Adrenal gland (tissue), 12 donors: ENCODE data around the gene NEU1. TPM values are rescaled to one million over a fixed set of nuclear protein-coding genes. Genes with fewer than 3 reads are reported as not detected.
"Not testable (repeated sequence)": the region's sequence is repeated elsewhere in the genome, so short reads cannot be mapped to it uniquely, and the experiment has no call there.

Experiments used
- DNase-seq, 7 donors: peaks; one replicate each; pipeline ENCODE4 v3.0.0-alpha.2; 2019 to 2020
- H3K27ac ChIP-seq, 5 donors: fragments of 200-600 bp; sonication (generic) in 4 of 5; 1 replicate in 3 of 5; 2 replicates in 2 of 5; pipeline versions ENCODE4 v1.5.1 to v1.8.0; 2016 to 2020; ENCODE audit warnings: mild to moderate bottlenecking in 1 of 5
- H3K27me3 ChIP-seq: fragments of 200-600 bp; 2 replicates; pipeline ENCODE4 v1.8.0; 2021
- H3K36me3 ChIP-seq, 2 donors: fragments of 200-600 bp; replicated peaks in 1 of 2; 1 replicate in 1 of 2; 2 replicates in 1 of 2; pipeline versions ENCODE4 v1.5.1 to v1.8.0; 2018 to 2022
- H3K4me1 ChIP-seq, 2 donors: fragments of 200-600 bp; replicated peaks in 1 of 2; 1 replicate in 1 of 2; 2 replicates in 1 of 2; pipeline versions ENCODE4 v1.5.1 to v1.8.0; 2018 to 2021
- H3K4me3 ChIP-seq, 4 donors: fragments of 200-600 bp; sonication (generic) in 3 of 4; one replicate each; pipeline ENCODE4 v1.5.1; 2016 to 2018
- H3K9me3 ChIP-seq, 3 donors: fragments of 200-600 bp; sonication (generic) in 1 of 3; replicated peaks in 1 of 3; 1 replicate in 2 of 3; 2 replicates in 1 of 3; pipeline versions ENCODE4 v1.5.1 to v1.8.0; 2016 to 2021
- CTCF ChIP-seq, 6 experiments: fragments of 450-650 bp in 4 of 6; fragments of 200-600 bp in 2 of 6; sonication (generic) in 1 of 6; IDR thresholded peaks; 1 replicate in 5 of 6; 2 replicates in 1 of 6; pipeline versions ENCODE4 v1.5.1 to v1.8.0; 2016 to 2021; ENCODE audit warnings: antibody characterized with exemption in 6 of 6, mild to moderate bottlenecking in 2 of 6, moderate library complexity in 1 of 6
- POLR2A ChIP-seq, 2 donors: fragments of 450-650 bp; IDR thresholded peaks; one replicate each; pipeline ENCODE4 v1.6.1; 2017; ENCODE audit warnings: antibody characterized with exemption in 2 of 2, mild to moderate bottlenecking in 2 of 2, moderate library complexity in 1 of 2
- WGBS, 4 donors: extraction: QIAGEN DNeasy Blood & Tissue Kit in 2 of 4; methylation state at CpG; one replicate each; pipeline versions ENCODE4 v1.1.5 to v1.1.7; 2013 to 2017; 5-methylcytosine and 5-hydroxymethylcytosine counted together
- intact Hi-C, 2 donors: fragments of 100-400 bp; cut with DNase I; formaldehyde crosslinking; loops; one replicate each; pipeline versions ENCODE4 v1.14.1 to v1.15.0; 2022 to 2023
- polyA plus RNA-seq, 3 donors: library from polyadenylated mRNA; stranded (reverse); fragments of 200-250 nt in 2 of 3; fragments of 350-450 nt in 1 of 3; fragmentation: Illumina TruSeq in 1 of 3; extraction: RNeasy Lipid Tissue Mini Kit (QIAGEN cat#74804) in 1 of 3; gene quantifications; one replicate each; pipeline ENCODE4 v1.2.3, GENCODE V29; 2013 to 2014
- total RNA-seq, 9 donors: library from RNA; depleted of rRNA in 4 of 9; stranded (reverse); fragments of >200 nt in 4 of 9; fragments of 120-200 nt in 1 of 9; fragmentation: NEBNext Ultra II Directional in 1 of 9; extraction: Animal tissue kit (Norgen Biotek cat#: 25700) in 1 of 9; gene quantifications; one replicate each; pipeline versions ENCODE4 v1.1.0 to v1.2.4, GENCODE V29; 2013 to 2023
- donor health status: healthy with polysubstance abuse.
- donor health status: Bipolar disorder and iron deficiency.
- donor health status: DM: yes; HTN: yes; CAD: no.
- donor health status: DM: no; HTN: no; CAD: no.
- donor health status: DM: no; HTN: no; CAD: no.
- donor health status: DM: yes; HTN: yes; CAD: no.

The NEU1 gene
- total and polyA plus RNA-seq, 12 donors: 57.8 to 178 (median 108) TPM

- Histone ChIP-seq H3K27ac (no peak overlapping the region), H3K9me3 (no peaks in the 10 kb centered on the region), H3K36me3 (no peaks in the 10 kb centered on the region), H3K27me3 (no peaks in the 10 kb centered on the region), H3K4me3 (no peak overlapping the region), H3K4me1 (peaks cover 8 to 13% of the 10 kb centered on the region in 2 donors)
- DNase-seq: no peak
- TF ChIP-seq POLR2A (IDR thresholded peaks at IDR 0.05) (no peak), CTCF (IDR thresholded peaks at IDR 0.05) (no peak)
- intact Hi-C loops: no loop called here
- 41 to 44% (median 42%) methylated on average over 4 of the region's 4 CpGs for WGBS, 4 donors
Observed at GRCh38 chr6:31908791-31909190, 46.2 kb upstream of the NEU1 start.

- intact Hi-C loops, H3K36me3 ChIP-seq, H3K27me3 ChIP-seq, H3K9me3 ChIP-seq, DNase-seq, H3K4me3 ChIP-seq: not testable (repeated sequence)
- WGBS, 4 donors: 69 to 74% (median 71%) methylated on average over 4 to 5 of the region's 5 CpGs
- Histone ChIP-seq H3K4me1 (peaks cover 8 to 18% of the 10 kb centered on the region in 2 donors), H3K27ac (peak overlapping the region in 1 of 5 donors; percentile 26)
Observed at GRCh38 chr6:31908255-31908654, 45.6 kb upstream of the NEU1 start.

DNA sequence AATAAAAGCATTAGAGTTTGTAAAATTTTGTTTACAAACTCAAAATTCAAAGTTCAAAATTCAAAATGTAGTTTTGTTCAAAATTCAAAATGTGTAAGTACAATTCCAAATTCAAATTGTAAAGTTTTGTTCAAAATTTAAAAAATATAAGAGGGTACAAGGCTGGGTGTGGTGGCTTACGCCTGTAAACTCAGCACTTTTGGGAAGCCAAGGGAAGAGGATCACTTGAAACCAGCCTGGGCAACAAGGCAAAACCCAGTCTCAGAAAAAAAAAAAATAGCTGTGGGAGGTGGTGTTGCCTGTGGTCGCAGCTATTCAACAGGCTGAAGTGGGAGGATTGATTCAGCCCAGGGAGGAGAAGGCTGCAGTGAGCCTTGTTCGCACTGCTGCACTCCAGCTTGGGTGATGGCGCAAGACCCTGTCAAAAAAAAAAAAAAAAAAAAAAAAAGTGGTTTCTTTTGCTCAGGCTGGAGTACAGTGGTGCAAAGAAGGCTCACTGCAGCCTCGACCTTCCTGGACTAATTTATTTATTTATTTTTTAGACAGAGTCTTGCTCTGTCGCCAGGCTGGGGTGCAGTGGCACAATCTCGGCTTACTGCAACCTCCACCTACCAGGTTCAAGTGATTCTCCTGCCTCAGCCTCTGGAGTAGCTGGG lies 44.7 kb upstream of the NEU1 start:
- H3K4me1 ChIP-seq: peaks cover 13 to 27% of the 10 kb centered on the region in 2 donors
- H3K27me3 ChIP-seq: no peaks in the 10 kb centered on the region
- TF ChIP-seq CTCF (IDR thresholded peaks at IDR 0.05): no peak
- no peak for TF ChIP-seq POLR2A (IDR thresholded peaks at IDR 0.05)
- no peaks in the 10 kb centered on the region for H3K9me3 ChIP-seq
- intact Hi-C loops: no loop called here
- peak in 4 of 7 donors; percentile 39 to 73 (median 52) for DNase-seq
- no peak overlapping the region for H3K27ac ChIP-seq
- no peaks in the 10 kb centered on the region for H3K36me3 ChIP-seq
- WGBS, 4 donors: 30 to 42% (median 35%) methylated on average over 7 of the region's 7 CpGs
- H3K4me3 ChIP-seq: no peak overlapping the region

DNA sequence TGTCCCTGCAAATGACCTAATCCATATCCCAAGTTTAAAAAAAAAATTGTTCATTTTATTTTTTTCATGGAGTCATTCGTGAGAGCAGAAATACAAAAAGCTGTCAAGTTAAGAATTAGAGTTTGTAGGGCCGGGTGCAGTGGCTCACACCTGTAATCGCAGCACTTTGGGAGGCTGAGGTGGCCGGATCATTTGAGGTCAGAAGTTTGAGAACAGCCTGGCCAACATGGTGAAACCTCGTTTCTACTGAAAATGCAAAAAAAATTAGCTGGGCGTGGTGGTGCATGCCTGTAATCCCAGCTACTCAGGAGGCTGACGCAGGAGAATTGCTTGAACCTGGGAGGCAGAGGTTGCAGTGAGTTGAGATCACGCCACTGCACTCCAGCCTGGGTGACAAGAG lies 44.1 kb upstream of the NEU1 start:
- H3K4me1 ChIP-seq: peaks cover 13 to 27% of the 10 kb centered on the region in 2 donors
- H3K9me3 ChIP-seq, H3K27ac ChIP-seq, H3K27me3 ChIP-seq, H3K36me3 ChIP-seq, intact Hi-C loops, DNase-seq, H3K4me3 ChIP-seq: not testable (repeated sequence)
- 77 to 82% (median 78%) methylated on average over 8 of the region's 8 CpGs for WGBS, 4 donors

DNA sequence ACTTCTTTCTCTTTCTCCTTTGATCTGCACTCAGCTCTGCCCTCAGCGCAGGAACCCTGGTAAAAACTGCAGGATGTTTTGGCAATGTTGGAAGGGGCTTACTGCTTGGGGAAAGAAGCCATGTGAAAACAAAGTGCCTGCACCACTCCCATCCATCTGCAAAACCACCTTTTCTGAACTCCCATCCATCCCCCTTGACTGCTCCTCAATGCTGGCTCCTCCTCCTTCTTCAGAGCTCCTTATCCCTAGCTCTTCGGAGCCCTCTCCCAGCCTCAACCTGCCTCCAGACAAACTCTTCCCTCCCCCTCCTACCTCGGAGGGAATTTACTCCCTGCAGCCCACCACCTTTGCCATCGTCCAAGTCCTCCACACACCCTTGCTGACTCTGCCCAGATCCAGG lies 43.5 kb upstream of the NEU1 start:
- Histone ChIP-seq H3K36me3 (no peaks in the 10 kb centered on the region), H3K4me3 (no peak overlapping the region), H3K27me3 (no peaks in the 10 kb centered on the region), H3K4me1 (peaks cover 12 to 29% of the 10 kb centered on the region in 2 donors), H3K27ac (no peak overlapping the region), H3K9me3 (no peaks in the 10 kb centered on the region)
- TF ChIP-seq POLR2A (IDR thresholded peaks at IDR 0.05): no peak
- no peak for TF ChIP-seq CTCF (IDR thresholded peaks at IDR 0.05)
- intact Hi-C loops: no loop called here
- DNase-seq: no peak
- 49 to 60% (median 54%) methylated on average over 4 of the region's 4 CpGs for WGBS, 4 donors
